A549 (cell line): ENCODE data around the gene CCDC117. TPM values are rescaled to one million over a fixed set of nuclear protein-coding genes. Genes with fewer than 3 reads are reported as not detected.

ENCODE experiments used
- ATAC-seq, 2 experiments: fragments of 200-7000 bp in 1 of 2; fragments of >200 bp in 1 of 2; cut with Nextera tagmentation in 1 of 2; cut with Tn5 transposase in 1 of 2; 3 replicates each; pipeline versions ENCODE4 v1.8.0 to v1.9.1; 2018 to 2020; ENCODE audit warnings: mild to moderate bottlenecking in 1 of 2, moderate library complexity in 1 of 2
- CTCF ChIA-PET: fragments of 300-600 bp; sonication (Branson Sonifier 250); formaldehyde crosslinking; extraction: SDS; loops from one replicate; lab custom pipeline; 2021; ENCODE audit warnings: antibody characterized with exemption, inconsistent platforms; lab: Yijun Ruan, JAX
- POLR2A ChIA-PET: fragments of 350-600 bp; formaldehyde crosslinking; extraction: SDS; loops from one replicate; lab custom pipeline; 2021; ENCODE audit warnings: antibody characterized with exemption, inconsistent platforms; lab: Yijun Ruan, JAX
- DNase-seq, 2 experiments: peaks; one replicate each; pipeline versions ENCODE4 v3.0.0 to v3.0.0-alpha.2; 2011 to 2016; ENCODE audit warnings: low read depth in 1 of 2, low spot score in 1 of 2
- FAIRE-seq: peaks from 2 replicates; lab custom pipeline; 2011; peaks lifted over from hg19 to GRCh38; lab: Jason Lieb, UNC
- H3K27ac ChIP-seq, 2 experiments: fragments of >200 bp; sonication (Bioruptor Twin); formaldehyde crosslinking; 3 replicates each; pipeline ENCODE4 v1.5.1; 2016 to 2017
- H3K4me1 ChIP-seq: fragments of >200 bp; sonication (Bioruptor Twin); formaldehyde crosslinking; 3 replicates; pipeline ENCODE4 v1.6.1; 2016
- H3K4me2 ChIP-seq: fragments of >200 bp; sonication (Bioruptor Twin); formaldehyde crosslinking; 3 replicates; pipeline ENCODE4 v1.6.1; 2016
- H3K4me3 ChIP-seq: fragments of >200 bp; sonication (Bioruptor Twin); formaldehyde crosslinking; 3 replicates; pipeline ENCODE4 v1.5.1; 2016
- H3K9me3 ChIP-seq: fragments of >200 bp; sonication (Bioruptor Twin); formaldehyde crosslinking; 3 replicates; pipeline ENCODE4 v1.6.1; 2016
- BHLHE40 ChIP-seq: IDR thresholded peaks from 2 replicates; pipeline ENCODE4 v1.6.1; 2012; ENCODE audit warnings: low read depth, low read length, inconsistent platforms
- CHD4 ChIP-seq: fragments of 200-600 bp; sonication (generic); IDR thresholded peaks from 2 replicates; pipeline ENCODE4 v1.6.1; 2016; ENCODE audit warnings: antibody characterized with exemption, mild to moderate bottlenecking, borderline replicate concordance
- E2F6 ChIP-seq: IDR thresholded peaks from 2 replicates; pipeline ENCODE4 v1.6.1; 2012; ENCODE audit warnings: low read depth, borderline replicate concordance
- EHMT2 ChIP-seq: fragments of 200-600 bp; sonication (generic); IDR thresholded peaks from 2 replicates; pipeline ENCODE4 v1.6.1; 2016; ENCODE audit warnings: antibody characterized with exemption, low read depth, mild to moderate bottlenecking, moderate library complexity
- FOSB ChIP-seq: fragments of 250-450 bp; sonication (Bioruptor Pico); IDR thresholded peaks from 2 replicates; pipeline ENCODE4 v1.5.0; 2020; ENCODE audit warnings: mild to moderate bottlenecking, moderate library complexity
- GATA3 ChIP-seq: IDR thresholded peaks from 2 replicates; pipeline ENCODE4 v1.6.1; 2012; ENCODE audit warnings: borderline replicate concordance
- HOXA7 ChIP-seq: fragments of 250-450 bp; sonication (Bioruptor Pico); IDR thresholded peaks from 2 replicates; pipeline ENCODE4 v1.5.0; 2020; ENCODE audit warnings: mild to moderate bottlenecking, moderate library complexity
- JUNB ChIP-seq: fragments of >200 bp; sonication (Bioruptor Twin); formaldehyde crosslinking; IDR thresholded peaks from 2 replicates; pipeline ENCODE4 v1.6.1; 2016
- KDM5A ChIP-seq: fragments of 200-600 bp; sonication (generic); IDR thresholded peaks from 2 replicates; pipeline ENCODE4 v1.6.1; 2016; ENCODE audit warnings: antibody characterized with exemption, mild to moderate bottlenecking
- MAFK ChIP-seq: fragments of 450-650 bp; IDR thresholded peaks from 2 replicates; pipeline ENCODE4 v1.6.1; 2014; ENCODE audit not compliant: partially characterized antibody
- MAX ChIP-seq: IDR thresholded peaks from 2 replicates; pipeline ENCODE4 v1.6.1; 2012
- MAZ ChIP-seq: fragments of 150-350 bp; IDR thresholded peaks from 2 replicates; pipeline ENCODE4 v1.6.1; 2014; ENCODE audit warnings: antibody characterized with exemption, low read depth, low read length, borderline replicate concordance
- NFE2L2 ChIP-seq: fragments of 150-350 bp; conservative IDR thresholded peaks from 2 replicates; pipeline ENCODE4 v1.6.1; 2014; ENCODE audit warnings: low read length
- NPAS2 ChIP-seq: fragments of 250-450 bp; sonication (Bioruptor Pico); IDR thresholded peaks from 2 replicates; pipeline ENCODE4 v1.8.0; 2022; ENCODE audit warnings: mild to moderate bottlenecking, moderate library complexity, borderline replicate concordance
- PBX3 ChIP-seq: IDR thresholded peaks from 2 replicates; pipeline ENCODE4 v1.6.1; 2012
- PHF8 ChIP-seq: fragments of 200-600 bp; sonication (generic); IDR thresholded peaks from 2 replicates; pipeline ENCODE4 v1.6.1; 2016; ENCODE audit warnings: low read depth, mild to moderate bottlenecking, antibody characterized with exemption, moderate library complexity, borderline replicate concordance
- RAD21 ChIP-seq, 2 experiments: fragments of >200 bp in 1 of 2; sonication (Bioruptor Twin) in 1 of 2; formaldehyde crosslinking in 1 of 2; IDR thresholded peaks in 1 of 2; conservative IDR thresholded peaks in 1 of 2; 2 replicates in 1 of 2; 3 replicates in 1 of 2; pipeline ENCODE4 v1.6.1; 2012 to 2018; ENCODE audit warnings: inconsistent platforms in 1 of 2
- SREBF2 ChIP-seq: fragments of 450-650 bp; IDR thresholded peaks from 2 replicates; pipeline ENCODE4 v1.6.1; 2014; ENCODE audit warnings: mild to moderate bottlenecking, moderate library complexity
- ZFP36 ChIP-seq: fragments of 450-650 bp; IDR thresholded peaks from 2 replicates; pipeline ENCODE4 v1.6.1; 2014; ENCODE audit warnings: borderline replicate concordance; ENCODE audit not compliant: partially characterized antibody
- ZNF302 ChIP-seq: fragments of 250-450 bp; sonication (Bioruptor Pico); IDR thresholded peaks from 2 replicates; pipeline ENCODE4 v1.9.0; 2021; ENCODE audit warnings: inconsistent platforms, mild to moderate bottlenecking, moderate library complexity
- ZSCAN20 ChIP-seq: fragments of 250-450 bp; sonication (Bioruptor Pico); IDR thresholded peaks from 2 replicates; pipeline ENCODE4 v1.8.0; 2022; ENCODE audit warnings: mild to moderate bottlenecking, moderate library complexity
- WGBS: methylation state at CpG from one replicate; pipeline ENCODE4 v1.1.6; 2017; ENCODE audit errors: missing lambda C conversion rate; 5-methylcytosine and 5-hydroxymethylcytosine counted together
- polyA plus RNA-seq, 4 experiments: library from polyadenylated mRNA; depleted of rRNA in 3 of 4; stranded (reverse); fragments of >200 nt; fragmentation: RNase III in 1 of 4; extraction: RNeasy Plus Mini Kit Qiagen cat#74134 plus additional on column Dnase treatment in 1 of 4; gene quantifications; 2 replicates in 3 of 4; 3 replicates in 1 of 4; pipeline ENCODE4 v1.2.3, GENCODE V29; 2011 to 2017
- TF ChIP-seq, protein P1 (sequence below): fragments of 150-350 bp; IDR thresholded peaks from 2 replicates; pipeline ENCODE4 v1.6.1; 2014; ENCODE audit warnings: low read depth, mild to moderate bottlenecking, low read length

Gene CCDC117
- polyA plus RNA-seq, 2 of the 4 experiments (the other 2 are of a cell fraction), result 12.2 to 24.1 TPM

DNA sequence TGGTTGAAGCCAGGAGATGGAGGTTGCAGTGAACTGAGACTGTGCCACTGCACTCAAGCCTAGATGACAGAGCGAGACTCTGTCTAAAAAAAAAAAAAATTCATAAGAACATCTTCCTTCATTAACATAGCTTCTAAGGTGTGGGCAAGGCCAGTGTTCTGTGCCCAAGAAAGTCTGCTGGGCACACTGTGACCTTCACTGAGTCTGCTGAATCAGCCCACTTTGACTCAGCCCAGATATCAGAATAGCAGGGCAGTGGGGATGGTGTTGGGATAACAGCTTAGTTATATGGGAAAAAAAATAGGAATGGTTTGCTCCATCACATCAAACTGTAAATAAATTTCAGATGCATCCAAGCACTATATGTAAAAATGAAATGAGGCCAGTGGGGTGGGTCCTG is 60.2 kb downstream of the CCDC117 start (continued):
- TF ChIP-seq MAX, result no peak
- no peak for TF ChIP-seq MAZ
- TF ChIP-seq, protein P1, sequence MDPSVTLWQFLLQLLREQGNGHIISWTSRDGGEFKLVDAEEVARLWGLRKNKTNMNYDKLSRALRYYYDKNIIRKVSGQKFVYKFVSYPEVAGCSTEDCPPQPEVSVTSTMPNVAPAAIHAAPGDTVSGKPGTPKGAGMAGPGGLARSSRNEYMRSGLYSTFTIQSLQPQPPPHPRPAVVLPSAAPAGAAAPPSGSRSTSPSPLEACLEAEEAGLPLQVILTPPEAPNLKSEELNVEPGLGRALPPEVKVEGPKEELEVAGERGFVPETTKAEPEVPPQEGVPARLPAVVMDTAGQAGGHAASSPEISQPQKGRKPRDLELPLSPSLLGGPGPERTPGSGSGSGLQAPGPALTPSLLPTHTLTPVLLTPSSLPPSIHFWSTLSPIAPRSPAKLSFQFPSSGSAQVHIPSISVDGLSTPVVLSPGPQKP, result no peak
- no peak for TF ChIP-seq ZNF302 (CRISPR knock-in tag)

DNA sequence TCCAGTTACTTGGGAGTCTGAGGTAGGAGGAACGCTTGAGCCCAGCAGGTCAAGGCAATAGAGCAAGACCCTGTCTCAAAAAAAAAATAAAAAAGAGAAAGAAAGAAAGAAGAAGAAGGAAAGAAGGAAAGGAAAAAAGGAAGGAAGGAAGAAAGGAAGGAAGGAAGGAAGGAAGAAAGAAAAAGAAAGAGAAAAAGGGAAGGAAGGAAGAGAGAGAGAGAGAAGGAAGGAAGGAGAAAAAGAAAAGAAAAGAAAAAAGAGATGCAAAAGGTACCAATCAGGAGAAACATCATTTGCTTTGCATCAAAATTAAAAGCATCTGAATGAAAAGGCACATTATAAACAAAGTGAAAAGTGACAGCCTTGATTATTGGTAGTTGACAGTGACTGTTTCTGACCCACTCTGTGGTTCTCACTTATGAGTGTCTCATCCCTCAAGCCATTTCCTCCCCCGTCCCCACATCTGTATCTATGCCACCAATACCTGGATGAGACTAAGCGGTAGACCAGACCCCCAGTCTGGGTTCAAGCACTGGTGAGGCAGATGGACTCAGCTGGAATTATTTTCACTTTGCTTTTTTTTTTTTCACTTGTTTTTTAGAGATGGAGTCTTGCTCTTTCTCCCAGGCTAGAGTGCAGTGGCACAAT is 60.9 kb downstream of the CCDC117 start:
- no peak overlapping the region for H3K27ac ChIP-seq
- FAIRE-seq (no peak), ATAC-seq (no peak), DNase-seq (no peak)
- no peaks in the 10 kb centered on the region for H3K9me3 ChIP-seq
- no peak overlapping the region for H3K4me2 ChIP-seq
- CTCF ChIA-PET, result interaction anchor here (0.6 to 1.8 kb wide), 4 partner anchors 10 to 944 kb away, joined by 3 to 7 read pairs (median 4); no protein-coding TSS in a partner anchor
- no peak for TF ChIP-seq KDM5A
- no peak for TF ChIP-seq FOSB
- TF ChIP-seq PBX3, result no peak
- TF ChIP-seq NPAS2, result no peak
- TF ChIP-seq JUNB, result no peak
- TF ChIP-seq, protein P1, result no peak
- TF ChIP-seq E2F6, result no peak
- no peak for TF ChIP-seq HOXA7 (CRISPR knock-in tag)
- no peak for TF ChIP-seq BHLHE40
- TF ChIP-seq EHMT2, result no peak
- no peak for TF ChIP-seq GATA3
- TF ChIP-seq RAD21 (conservative IDR thresholded peaks at IDR 0.05 in 1 of 2, IDR thresholded peaks at IDR 0.05 in 1 of 2), result no peak
- no peak for TF ChIP-seq SREBF2
- TF ChIP-seq NFE2L2, result no peak
- TF ChIP-seq ZFP36, result no peak
- no peak for TF ChIP-seq CHD4
- no peak for TF ChIP-seq MAFK
- no peak for TF ChIP-seq PHF8
- no peak for TF ChIP-seq ZSCAN20 (CRISPR knock-in tag)
- POLR2A ChIA-PET, result no interaction called here
- 76% methylated on average over 3 of the region's 3 CpGs for WGBS
- no peak overlapping the region for H3K4me3 ChIP-seq
- no peaks in the 10 kb centered on the region for H3K4me1 ChIP-seq
